Immature natural killer cell (primary cell): Measurements from ENCODE around the gene MPC1. TPM values are rescaled to one million over a fixed set of nuclear protein-coding genes. Genes with fewer than 3 reads are reported as not detected.
"Not testable (repeated sequence)": the region's sequence is repeated elsewhere in the genome, so short reads cannot be mapped to it uniquely, and the experiment has no call there.

Experiments
- DNase-seq, 3 donors: peaks; one replicate each; pipeline ENCODE4 v3.0.0; 2022; ENCODE audit warnings: mixed read lengths in 1 of 3
- H3K27ac Mint-ChIP-seq, 6 donors: one replicate each; pipeline ENCODE4 v1.8.0; 2020; ENCODE audit warnings: mixed read lengths in 6 of 6, mild to moderate bottlenecking in 5 of 6, inconsistent platforms in 4 of 6, moderate library complexity in 3 of 6
- H3K27me3 Mint-ChIP-seq, 3 donors: one replicate each; pipeline ENCODE4 v1.8.0; 2020 to 2021; ENCODE audit warnings: low read depth in 3 of 3, mild to moderate bottlenecking in 3 of 3, mixed read lengths in 3 of 3, moderate library complexity in 3 of 3, inconsistent platforms in 1 of 3
- H3K36me3 Mint-ChIP-seq, 3 donors: one replicate each; pipeline ENCODE4 v1.8.0; 2020; ENCODE audit warnings: mixed read lengths in 3 of 3, inconsistent platforms in 2 of 3, mild to moderate bottlenecking in 2 of 3
- H3K4me1 Mint-ChIP-seq, 2 donors: one replicate each; pipeline ENCODE4 v1.8.0; 2020; ENCODE audit warnings: inconsistent platforms in 2 of 2, mild to moderate bottlenecking in 2 of 2, mixed read lengths in 2 of 2, moderate library complexity in 1 of 2
- H3K4me3 Mint-ChIP-seq, 5 donors: one replicate each; pipeline ENCODE4 v1.8.0; 2020; ENCODE audit warnings: mild to moderate bottlenecking in 5 of 5, mixed read lengths in 5 of 5, inconsistent platforms in 3 of 5, moderate library complexity in 3 of 5
- H3K9me3 Mint-ChIP-seq, 6 donors: one replicate each; pipeline ENCODE4 v1.8.0; 2020; ENCODE audit warnings: mild to moderate bottlenecking in 6 of 6, mixed read lengths in 6 of 6, inconsistent platforms in 4 of 6, moderate library complexity in 3 of 6
- polyA plus RNA-seq, 3 donors: library from polyadenylated mRNA; unstranded; fragments of 300-500 nt; fragmentation: Illumina TruSeq; gene quantifications; one replicate each; pipeline ENCODE4 v1.2.3, GENCODE V29; 2021

Gene MPC1
- polyA plus RNA-seq, 3 donors from 2014 or later: 68.7 to 107 (median 85.6) TPM

DNA sequence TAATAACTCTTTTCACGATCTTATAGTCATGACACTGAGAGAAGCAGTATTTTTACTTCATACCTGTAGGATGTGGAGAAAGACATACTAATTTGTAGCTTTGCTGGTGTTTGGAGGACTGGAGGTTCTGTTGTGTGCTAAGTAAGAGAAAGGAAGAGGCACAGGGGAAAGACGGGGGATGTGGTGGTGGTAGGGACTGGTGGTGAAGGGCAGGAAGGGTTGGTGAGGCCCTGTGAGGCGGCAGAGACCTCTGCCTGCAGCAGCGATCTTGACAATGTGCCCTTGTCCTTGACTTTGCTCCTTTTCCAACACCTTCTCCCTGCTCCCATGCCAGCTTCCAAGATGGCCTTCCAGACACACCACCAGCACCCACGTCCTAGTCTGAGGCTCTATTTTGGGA lies 32.6 kb upstream of the MPC1 start:
- Mint-ChIP-seq H3K9me3 (peaks cover 0 to 2% (median 0%) of the 10 kb centered on the region in 6 donors), H3K36me3 (peaks cover 0 to 13% (median 4%) of the 10 kb centered on the region in 3 donors), H3K27ac (peak overlapping the region; percentile 64 to 98 (median 88)), H3K4me3 (peak overlapping the region; percentile 72 to 85 (median 78)), H3K27me3 (peaks cover 20 to 31% (median 25%) of the 10 kb centered on the region in 3 donors), H3K4me1 (peaks cover 77 to 82% of the 10 kb centered on the region in 2 donors)
- peak; percentile 44 to 63 (median 60) for DNase-seq

DNA sequence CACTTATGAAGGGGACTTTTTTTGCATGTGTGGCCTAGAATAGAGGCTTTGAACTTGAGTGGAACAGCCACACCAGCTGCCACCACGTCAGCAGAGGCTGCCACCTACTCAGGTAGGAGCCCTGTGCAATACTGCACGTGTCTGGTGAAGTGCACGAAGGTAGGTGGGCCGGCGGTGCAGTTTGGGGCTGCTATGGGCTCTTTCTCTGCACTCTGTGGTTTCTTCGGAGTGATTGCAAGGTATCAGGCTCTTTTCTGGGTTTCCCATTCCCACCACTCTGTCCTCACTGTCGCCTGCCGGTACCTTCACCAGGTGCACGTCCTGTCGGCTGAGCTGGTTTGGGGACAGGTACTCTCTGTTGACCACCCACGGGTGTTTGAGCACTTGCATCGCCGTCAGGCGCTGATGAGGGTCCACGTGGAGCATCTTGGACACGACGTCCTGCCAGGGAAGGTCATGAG lies 30.8 kb upstream of the MPC1 start:
- peak overlapping the region in 1 of 5 donors; percentile 21 for H3K4me3 Mint-ChIP-seq
- DNase-seq: no peak
- peaks cover 23 to 27% (median 26%) of the 10 kb centered on the region in 3 donors for H3K27me3 Mint-ChIP-seq
- H3K4me1 Mint-ChIP-seq: peaks cover 61 to 70% of the 10 kb centered on the region in 2 donors
- H3K36me3 Mint-ChIP-seq: peaks cover 0 to 15% (median 4%) of the 10 kb centered on the region in 3 donors
- H3K9me3 Mint-ChIP-seq: peaks cover 0 to 2% (median 0%) of the 10 kb centered on the region in 6 donors
- H3K27ac Mint-ChIP-seq: peak overlapping the region in 1 of 6 donors; percentile 14

DNA sequence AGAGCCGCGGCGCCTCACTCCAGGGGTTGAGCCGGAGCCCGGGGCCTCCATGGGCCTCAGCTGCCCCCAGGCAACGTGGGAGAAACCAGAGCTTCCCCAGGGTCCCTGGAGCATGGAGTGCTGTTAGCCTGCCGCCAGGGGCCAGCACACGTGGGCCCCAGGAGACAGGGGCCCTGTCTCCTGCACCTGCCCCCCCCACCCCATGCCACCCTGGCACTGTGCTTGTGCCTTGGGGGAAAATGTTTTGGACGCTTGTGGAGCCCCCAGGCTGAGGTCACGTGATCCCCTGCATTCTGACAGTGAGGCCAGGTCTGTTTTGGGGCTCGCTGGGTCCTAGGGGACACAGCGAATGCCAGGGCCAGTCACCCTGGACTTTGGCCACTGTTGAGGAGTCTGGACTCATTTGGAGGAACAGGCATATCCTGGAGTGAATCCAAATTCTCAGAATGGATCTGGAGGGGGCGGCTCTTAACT lies 30.2 kb upstream of the MPC1 start:
- peaks cover 55 to 64% of the 10 kb centered on the region in 2 donors for H3K4me1 Mint-ChIP-seq
- no peak overlapping the region for H3K4me3 Mint-ChIP-seq
- H3K9me3 Mint-ChIP-seq: peaks cover 0 to 2% (median 0%) of the 10 kb centered on the region in 6 donors

DNA sequence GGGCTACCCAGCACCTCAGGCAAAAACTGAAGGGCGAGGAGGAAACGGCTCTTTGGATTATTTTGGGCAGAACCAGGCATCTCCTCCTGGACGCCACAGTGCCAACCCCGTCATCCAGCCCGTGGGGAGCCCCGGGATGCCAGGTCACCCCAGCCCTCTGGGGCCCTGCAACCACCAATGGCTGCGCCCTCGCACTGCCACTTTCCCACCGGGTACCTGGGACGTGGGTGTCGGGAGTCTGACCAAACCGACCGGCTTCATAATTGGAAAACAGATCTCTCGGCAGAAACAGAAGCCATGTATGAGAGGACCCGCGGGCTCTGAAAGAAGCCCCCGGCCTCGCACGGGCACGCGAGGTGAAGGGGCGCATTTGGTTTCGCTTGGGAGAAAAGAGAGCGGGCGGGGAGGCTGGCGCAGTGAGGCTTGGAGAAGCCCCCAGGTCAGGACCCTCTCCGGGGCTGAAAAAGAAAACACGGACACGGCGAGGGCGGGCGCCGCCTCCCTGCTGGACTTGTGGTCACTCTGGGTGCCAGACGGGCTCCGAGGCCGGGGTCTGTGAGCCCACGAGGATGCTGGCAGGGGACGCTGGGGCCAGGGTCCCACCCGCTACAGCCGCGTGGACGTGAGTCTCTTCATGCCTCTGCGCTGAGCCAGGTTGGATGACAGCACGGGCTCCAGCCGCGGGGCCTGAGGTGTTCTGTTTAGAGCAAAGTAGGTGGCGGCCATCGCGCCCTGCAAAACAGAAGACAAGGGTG lies 29.6 kb upstream of the MPC1 start:
- Mint-ChIP-seq H3K27me3 (peaks cover 20 to 26% (median 25%) of the 10 kb centered on the region in 3 donors), H3K9me3 (peaks cover 0 to 2% (median 0%) of the 10 kb centered on the region in 6 donors), H3K4me1 (peaks cover 49 to 58% of the 10 kb centered on the region in 2 donors), H3K27ac (no peak overlapping the region), H3K4me3 (peak overlapping the region in 4 of 5 donors; percentile 44 to 67 (median 58)), H3K36me3 (peaks cover 0 to 15% (median 4%) of the 10 kb centered on the region in 3 donors)
- DNase-seq: no peak

More for the DNA sequence above, 30.2 kb upstream of the MPC1 start:
- H3K36me3 Mint-ChIP-seq: peaks cover 0 to 15% (median 4%) of the 10 kb centered on the region in 3 donors
- DNase-seq: no peak
- H3K27me3 Mint-ChIP-seq: peaks cover 23 to 31% (median 26%) of the 10 kb centered on the region in 3 donors
- H3K27ac Mint-ChIP-seq: no peak overlapping the region

DNA sequence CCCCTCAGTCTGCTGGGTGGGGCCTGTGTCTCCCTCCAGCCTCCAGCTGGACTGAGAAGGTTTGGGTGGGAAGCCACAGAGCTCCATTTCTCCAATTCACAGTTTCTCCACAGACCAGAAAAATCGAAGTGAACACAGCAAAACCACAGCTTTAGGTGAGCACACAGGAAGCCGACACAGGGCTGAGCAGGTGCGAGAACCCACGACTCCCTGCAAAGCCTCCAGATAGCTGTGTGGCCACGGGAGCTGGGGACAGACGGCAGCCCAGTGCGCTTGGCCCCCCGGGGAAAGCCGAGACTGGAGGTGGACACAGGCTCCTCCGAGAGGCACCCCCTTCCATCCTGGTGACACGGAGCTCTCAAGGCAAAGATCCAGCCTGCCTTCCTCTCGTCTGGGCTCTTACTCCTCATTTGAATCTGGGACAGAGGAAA lies 29.0 kb upstream of the MPC1 start:
- H3K36me3 Mint-ChIP-seq: peaks cover 0 to 13% (median 0%) of the 10 kb centered on the region in 3 donors
- peaks cover 43 to 52% of the 10 kb centered on the region in 2 donors for H3K4me1 Mint-ChIP-seq
- peak; percentile 39 to 50 (median 41) for DNase-seq
- H3K9me3 Mint-ChIP-seq: peaks cover 0 to 2% (median 0%) of the 10 kb centered on the region in 6 donors
- peaks cover 14 to 22% (median 19%) of the 10 kb centered on the region in 3 donors for H3K27me3 Mint-ChIP-seq
- peak overlapping the region in 3 of 6 donors; percentile 1 to 56 (median 55) for H3K27ac Mint-ChIP-seq
- peak overlapping the region; percentile 9 to 67 (median 57) for H3K4me3 Mint-ChIP-seq

DNA sequence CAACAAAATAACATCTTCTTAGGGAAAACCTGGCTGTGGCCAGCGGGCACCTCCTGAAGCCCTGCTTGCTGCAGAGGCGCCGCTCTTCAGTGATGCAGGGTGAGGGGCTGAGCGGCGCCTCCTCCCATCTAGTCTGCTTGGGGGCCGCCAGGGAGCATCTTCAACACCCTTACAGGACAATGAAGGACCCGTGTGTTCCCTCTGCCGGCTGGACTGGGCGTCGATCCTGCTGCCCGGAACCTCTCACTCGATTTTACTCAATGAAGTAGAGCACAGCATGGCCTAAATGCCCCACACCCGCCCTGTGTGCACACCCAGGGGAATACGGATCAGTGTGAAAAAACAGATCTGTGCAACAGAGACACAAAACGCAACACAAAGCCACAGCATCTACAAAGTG lies 28.5 kb upstream of the MPC1 start:
- peaks cover 0 to 2% (median 0%) of the 10 kb centered on the region in 6 donors for H3K9me3 Mint-ChIP-seq
- peak overlapping the region in 1 of 6 donors; percentile 1 for H3K27ac Mint-ChIP-seq
- no peak for DNase-seq
- peaks cover 0 to 10% (median 0%) of the 10 kb centered on the region in 3 donors for H3K36me3 Mint-ChIP-seq
- peaks cover 39 to 47% of the 10 kb centered on the region in 2 donors for H3K4me1 Mint-ChIP-seq
- H3K27me3 Mint-ChIP-seq: peaks cover 11 to 20% (median 17%) of the 10 kb centered on the region in 3 donors
- H3K4me3 Mint-ChIP-seq: peak overlapping the region; percentile 9 to 67 (median 57)

DNA sequence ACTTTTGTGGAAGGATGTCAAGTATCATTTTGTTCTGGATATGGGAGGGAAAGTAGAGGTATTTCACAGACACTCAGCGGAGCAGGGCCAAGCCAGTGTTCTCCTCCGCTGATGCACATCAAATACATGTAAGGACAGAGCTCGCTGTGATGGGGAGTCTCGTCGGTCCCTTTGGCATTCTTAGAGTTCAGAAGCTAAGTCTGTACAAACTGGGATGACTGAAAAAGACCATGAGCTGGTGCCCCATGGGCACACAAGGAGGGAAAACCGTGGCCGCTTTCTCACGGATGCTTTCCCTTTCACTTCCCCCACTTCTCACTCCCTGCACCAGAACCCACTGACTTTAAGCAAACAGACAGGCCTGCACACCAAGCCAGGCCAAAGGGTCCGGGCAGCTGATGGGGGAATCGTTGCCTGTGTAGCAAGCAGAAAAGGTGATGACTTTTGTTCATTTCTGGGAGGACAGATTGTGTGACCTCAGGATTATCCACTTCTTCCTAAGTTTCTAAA lies 27.7 kb upstream of the MPC1 start:
- no peak for DNase-seq
- H3K4me3 Mint-ChIP-seq: peak overlapping the region in 1 of 5 donors; percentile 47
- H3K36me3 Mint-ChIP-seq: peaks cover 0 to 7% (median 0%) of the 10 kb centered on the region in 3 donors
- peak overlapping the region in 1 of 6 donors; percentile 38 for H3K27ac Mint-ChIP-seq
- H3K4me1 Mint-ChIP-seq: peaks cover 31 to 39% of the 10 kb centered on the region in 2 donors
- no peaks in the 10 kb centered on the region for H3K9me3 Mint-ChIP-seq
- peaks cover 11 to 18% (median 12%) of the 10 kb centered on the region in 3 donors for H3K27me3 Mint-ChIP-seq

DNA sequence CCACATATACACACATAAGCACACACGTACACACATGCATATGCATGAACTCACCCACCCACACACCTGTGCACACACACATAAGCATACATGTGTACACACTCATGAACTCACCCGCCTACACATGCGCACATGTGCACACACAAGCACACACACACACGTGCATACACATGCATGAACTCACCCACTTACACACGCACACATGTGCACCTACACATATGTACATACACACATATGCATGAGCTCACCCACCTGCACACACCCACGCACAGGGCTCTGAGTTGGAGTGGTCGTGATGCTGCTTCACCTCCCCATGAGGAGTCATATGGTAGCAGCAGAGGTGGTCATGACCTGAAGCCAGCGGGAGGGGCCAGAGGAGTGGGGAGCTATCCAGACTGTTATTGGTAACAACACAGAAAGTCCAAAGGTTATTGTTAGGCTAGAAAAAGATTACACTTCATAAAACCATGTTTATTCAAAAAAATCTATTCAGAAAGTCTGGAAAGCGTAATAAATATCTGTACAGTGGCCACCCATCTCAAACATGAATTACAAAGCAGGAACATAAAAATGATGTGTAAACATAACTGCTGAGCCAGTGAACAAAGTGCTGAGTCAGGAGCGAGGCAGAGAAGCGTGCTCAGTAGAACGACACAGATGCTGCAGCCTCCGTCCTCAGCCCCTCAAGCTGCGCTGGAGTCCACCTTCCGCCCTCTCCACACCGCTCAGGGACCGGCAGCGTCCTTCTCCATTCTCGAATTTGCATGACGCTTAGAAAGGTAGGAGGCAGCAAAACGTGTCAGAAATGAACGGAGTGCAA lies 26.4 kb upstream of the MPC1 start:
- H3K9me3 Mint-ChIP-seq: no peaks in the 10 kb centered on the region
- peaks cover 11 to 15% (median 14%) of the 10 kb centered on the region in 3 donors for H3K27me3 Mint-ChIP-seq
- peaks cover 18 to 26% of the 10 kb centered on the region in 2 donors for H3K4me1 Mint-ChIP-seq
- DNase-seq: no peak
- H3K27ac Mint-ChIP-seq: peak overlapping the region in 1 of 6 donors; percentile 51
- peaks cover 0 to 4% (median 0%) of the 10 kb centered on the region in 3 donors for H3K36me3 Mint-ChIP-seq
- no peak overlapping the region for H3K4me3 Mint-ChIP-seq

DNA sequence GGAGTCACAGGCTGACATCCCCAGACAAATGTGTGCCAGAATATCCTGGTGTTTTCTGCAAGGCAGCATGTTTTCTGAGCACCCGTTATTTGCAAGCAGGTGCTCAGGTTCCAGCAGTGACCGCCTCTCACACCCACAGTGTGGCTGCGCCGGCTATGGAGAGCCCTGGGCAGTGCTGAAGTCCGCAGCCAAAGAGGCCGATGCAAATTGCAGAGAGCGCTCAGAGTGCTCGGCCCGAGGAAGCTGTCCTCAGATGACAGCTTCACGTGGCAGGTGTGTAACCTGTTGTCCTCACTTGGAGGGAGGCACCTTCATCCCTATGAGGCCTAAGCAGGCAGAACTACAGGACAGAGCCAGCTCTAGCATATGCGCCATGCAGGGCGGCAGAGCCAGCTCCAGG lies 23.5 kb upstream of the MPC1 start:
- H3K27ac Mint-ChIP-seq: no peak overlapping the region
- H3K36me3 Mint-ChIP-seq: peaks cover 0 to 4% (median 0%) of the 10 kb centered on the region in 3 donors
- no peak for DNase-seq
- no peak overlapping the region for H3K4me3 Mint-ChIP-seq
- no peaks in the 10 kb centered on the region for H3K9me3 Mint-ChIP-seq
- H3K27me3 Mint-ChIP-seq: peaks cover 10 to 11% (median 11%) of the 10 kb centered on the region in 3 donors
- peaks cover 10 to 15% of the 10 kb centered on the region in 2 donors for H3K4me1 Mint-ChIP-seq

DNA sequence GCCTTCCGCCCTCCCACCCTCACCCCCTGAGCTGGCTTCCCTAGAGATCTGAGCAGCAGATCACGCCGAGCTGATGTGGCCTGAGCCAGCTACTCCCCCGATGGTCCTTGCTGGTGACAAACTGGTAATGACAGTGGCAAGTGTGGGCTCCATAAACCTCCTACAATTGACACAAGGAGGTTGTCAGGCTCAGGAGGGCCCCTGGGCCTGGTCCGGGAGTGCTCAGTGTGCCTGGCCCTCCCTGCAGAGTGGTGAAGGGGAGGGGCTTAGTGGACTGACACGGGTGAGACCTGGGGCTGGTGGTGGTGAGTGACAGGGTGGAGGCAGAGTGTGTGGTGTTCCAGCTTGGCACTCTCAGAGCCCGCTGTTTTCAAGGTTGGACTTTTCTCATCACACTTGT lies 22.6 kb upstream of the MPC1 start:
- Mint-ChIP-seq H3K27ac (no peak overlapping the region), H3K36me3 (peaks cover 0 to 3% (median 0%) of the 10 kb centered on the region in 3 donors), H3K9me3 (no peaks in the 10 kb centered on the region), H3K27me3 (peaks cover 8 to 11% (median 10%) of the 10 kb centered on the region in 3 donors), H3K4me1 (peaks cover 6 to 7% of the 10 kb centered on the region in 2 donors), H3K4me3 (no peak overlapping the region)
- no peak for DNase-seq

DNA sequence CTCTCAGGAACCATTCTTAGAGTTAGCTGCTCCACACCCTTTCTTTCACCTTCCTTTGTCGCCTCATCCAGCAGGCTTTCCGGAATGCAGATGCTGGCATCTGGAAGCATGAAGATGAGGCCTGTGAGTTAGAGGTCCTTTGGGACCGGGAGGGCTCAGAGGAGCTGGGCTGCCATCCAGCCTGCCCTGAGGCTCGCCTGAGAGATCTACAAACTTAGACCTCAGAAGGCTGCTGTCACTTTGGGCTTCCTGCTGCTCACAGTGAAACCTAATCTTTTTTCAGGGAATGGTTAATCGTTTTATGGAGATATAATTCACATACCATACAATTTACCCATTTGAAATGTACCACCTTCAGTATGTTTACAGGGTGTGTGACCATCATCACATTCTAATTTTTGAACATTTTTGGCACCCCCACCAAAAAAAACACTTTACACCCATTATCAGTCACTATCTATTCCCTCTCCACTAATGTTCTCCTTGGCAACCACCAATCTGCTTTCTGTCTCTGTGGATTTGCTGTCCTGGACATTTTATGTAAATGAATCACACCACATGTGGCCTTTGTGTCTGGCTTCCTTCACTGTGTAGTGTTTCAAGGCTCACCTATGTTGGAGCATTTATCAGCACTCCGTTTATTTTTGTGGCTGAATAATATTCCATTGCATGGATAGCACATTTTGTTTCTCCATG lies 20.0 kb upstream of the MPC1 start:
- DNase-seq: no peak

DNA sequence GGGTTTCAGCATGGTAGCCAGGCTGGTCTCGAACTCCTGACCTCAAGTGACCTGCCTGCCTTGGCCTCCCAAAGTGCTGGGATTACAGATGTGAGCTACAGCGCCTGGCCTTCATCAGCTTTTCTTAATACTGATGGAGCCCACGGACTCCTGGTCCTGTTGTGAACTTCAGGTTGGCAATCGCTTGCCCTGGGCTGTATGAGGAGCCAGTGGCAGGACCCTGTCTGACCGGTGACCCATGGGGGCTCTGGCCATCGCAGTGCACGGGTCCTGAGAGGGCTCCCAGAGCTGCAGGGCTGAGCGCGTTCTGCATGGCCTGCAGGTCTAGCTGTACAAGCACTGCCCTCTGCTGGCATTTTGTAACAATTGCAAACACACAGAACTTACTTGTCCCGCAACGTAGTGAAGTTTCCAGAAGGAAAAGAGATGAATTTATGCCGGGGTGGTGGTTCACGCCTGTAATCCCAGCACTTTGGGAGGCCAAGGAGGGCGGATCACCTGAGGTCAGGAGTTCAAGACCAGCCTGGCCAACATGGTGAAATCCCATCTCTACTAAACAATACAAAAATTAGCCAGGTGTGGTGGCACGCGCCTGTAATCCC lies 18.0 kb upstream of the MPC1 start:
- not testable (repeated sequence) for H3K4me1 Mint-ChIP-seq, H3K36me3 Mint-ChIP-seq, H3K9me3 Mint-ChIP-seq, H3K4me3 Mint-ChIP-seq, H3K27me3 Mint-ChIP-seq
- H3K27ac Mint-ChIP-seq: peak overlapping the region in 2 of 6 donors; percentile 13 to 50
- peak; percentile 62 to 70 (median 69) for DNase-seq

More for the DNA sequence above, 20.0 kb upstream of the MPC1 start:
- Mint-ChIP-seq H3K9me3 (no peaks in the 10 kb centered on the region), H3K27me3 (peaks cover 0 to 7% (median 0%) of the 10 kb centered on the region in 3 donors), H3K4me3 (no peak overlapping the region), H3K4me1 (peaks cover 0 to 3% of the 10 kb centered on the region in 2 donors), H3K36me3 (no peaks in the 10 kb centered on the region), H3K27ac (peak overlapping the region in 1 of 6 donors; percentile 61)
